ENCODE data around the gene ORM1.
A peak's percentile ranks its signal among the peaks of the same experiment; 100 is the strongest.
"Not testable (repeated sequence)": the region's sequence is repeated elsewhere in the genome, so short reads cannot be mapped to it uniquely, and the experiment has no call there.

Gene ORM1

DNA sequence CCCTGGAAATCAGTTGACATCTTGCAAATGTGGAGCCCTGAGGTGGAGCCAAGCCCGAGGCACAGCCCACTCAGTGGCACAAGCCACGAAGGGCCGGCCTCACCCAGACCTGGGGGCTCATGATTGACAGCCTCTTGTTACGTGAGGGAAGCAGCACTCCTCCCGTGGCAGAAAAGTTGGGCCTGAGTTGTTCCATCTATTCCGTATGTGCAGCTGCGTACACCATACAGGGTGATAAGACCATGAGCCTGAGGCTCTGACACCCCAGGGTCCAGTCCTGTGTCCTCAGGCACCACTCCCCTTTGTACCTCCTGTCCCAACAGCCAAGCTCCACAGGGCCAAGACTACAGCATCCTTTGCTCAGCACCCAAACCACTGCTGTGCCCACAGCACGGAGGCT, 4.9 kb downstream of the ORM1 start:
- H3K27ac ChIP-seq (replicated peaks), result no peak overlapping the region

DNA sequence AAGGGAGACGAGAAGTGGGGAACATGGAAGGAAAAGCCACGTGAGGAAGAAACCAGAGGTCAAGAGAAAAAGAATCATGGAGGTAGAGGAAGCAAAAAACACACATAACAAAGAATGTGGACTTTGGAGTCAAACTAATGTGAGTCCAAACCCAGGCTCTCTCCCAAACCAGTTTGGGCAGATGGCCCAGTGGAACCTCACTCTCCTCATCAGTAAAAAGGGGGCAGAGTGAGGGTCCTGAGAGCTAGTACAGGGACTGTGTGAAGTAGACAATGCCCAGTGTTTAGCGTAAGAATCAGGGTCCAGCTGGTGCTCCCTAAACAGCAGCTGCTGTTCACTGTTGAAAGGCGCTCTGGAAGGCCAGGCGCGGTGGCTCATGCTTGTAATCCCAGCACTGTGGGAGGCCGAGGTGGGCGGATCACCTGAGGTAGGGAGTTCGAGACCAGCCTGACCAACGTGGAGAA, 5.5 kb downstream of the ORM1 start:
- not testable (repeated sequence) for H3K27me3 ChIP-seq (ENCODE audit: insufficient read depth, poor library complexity, severe bottlenecking); DNase-seq (ENCODE audit: low read depth in 1 of 2, low spot score in 1 of 2); H3K4me3 ChIP-seq (replicated peaks; ENCODE audit: insufficient read depth, low read length); H3K27ac ChIP-seq (replicated peaks)

More for the DNA sequence above, 4.9 kb downstream of the ORM1 start:
- Histone ChIP-seq H3K27me3 (ENCODE audit: insufficient read depth, poor library complexity, severe bottlenecking) (no peaks in the 10 kb centered on the region), H3K4me3 (replicated peaks; ENCODE audit: insufficient read depth, low read length) (no peak overlapping the region)
- DNase-seq (ENCODE audit: low read depth in 1 of 2, low spot score in 1 of 2), result no peak
- TF ChIP-seq, protein P1, sequence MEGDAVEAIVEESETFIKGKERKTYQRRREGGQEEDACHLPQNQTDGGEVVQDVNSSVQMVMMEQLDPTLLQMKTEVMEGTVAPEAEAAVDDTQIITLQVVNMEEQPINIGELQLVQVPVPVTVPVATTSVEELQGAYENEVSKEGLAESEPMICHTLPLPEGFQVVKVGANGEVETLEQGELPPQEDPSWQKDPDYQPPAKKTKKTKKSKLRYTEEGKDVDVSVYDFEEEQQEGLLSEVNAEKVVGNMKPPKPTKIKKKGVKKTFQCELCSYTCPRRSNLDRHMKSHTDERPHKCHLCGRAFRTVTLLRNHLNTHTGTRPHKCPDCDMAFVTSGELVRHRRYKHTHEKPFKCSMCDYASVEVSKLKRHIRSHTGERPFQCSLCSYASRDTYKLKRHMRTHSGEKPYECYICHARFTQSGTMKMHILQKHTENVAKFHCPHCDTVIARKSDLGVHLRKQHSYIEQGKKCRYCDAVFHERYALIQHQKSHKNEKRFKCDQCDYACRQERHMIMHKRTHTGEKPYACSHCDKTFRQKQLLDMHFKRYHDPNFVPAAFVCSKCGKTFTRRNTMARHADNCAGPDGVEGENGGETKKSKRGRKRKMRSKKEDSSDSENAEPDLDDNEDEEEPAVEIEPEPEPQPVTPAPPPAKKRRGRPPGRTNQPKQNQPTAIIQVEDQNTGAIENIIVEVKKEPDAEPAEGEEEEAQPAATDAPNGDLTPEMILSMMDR (IDR thresholded peaks at IDR 0.05; ENCODE audit: insufficient read depth, low read length), result no peak
- no peak for TF ChIP-seq SPI1 (IDR thresholded peaks at IDR 0.05; ENCODE audit: borderline replicate concordance, low read depth)
- TF ChIP-seq, protein P2, sequence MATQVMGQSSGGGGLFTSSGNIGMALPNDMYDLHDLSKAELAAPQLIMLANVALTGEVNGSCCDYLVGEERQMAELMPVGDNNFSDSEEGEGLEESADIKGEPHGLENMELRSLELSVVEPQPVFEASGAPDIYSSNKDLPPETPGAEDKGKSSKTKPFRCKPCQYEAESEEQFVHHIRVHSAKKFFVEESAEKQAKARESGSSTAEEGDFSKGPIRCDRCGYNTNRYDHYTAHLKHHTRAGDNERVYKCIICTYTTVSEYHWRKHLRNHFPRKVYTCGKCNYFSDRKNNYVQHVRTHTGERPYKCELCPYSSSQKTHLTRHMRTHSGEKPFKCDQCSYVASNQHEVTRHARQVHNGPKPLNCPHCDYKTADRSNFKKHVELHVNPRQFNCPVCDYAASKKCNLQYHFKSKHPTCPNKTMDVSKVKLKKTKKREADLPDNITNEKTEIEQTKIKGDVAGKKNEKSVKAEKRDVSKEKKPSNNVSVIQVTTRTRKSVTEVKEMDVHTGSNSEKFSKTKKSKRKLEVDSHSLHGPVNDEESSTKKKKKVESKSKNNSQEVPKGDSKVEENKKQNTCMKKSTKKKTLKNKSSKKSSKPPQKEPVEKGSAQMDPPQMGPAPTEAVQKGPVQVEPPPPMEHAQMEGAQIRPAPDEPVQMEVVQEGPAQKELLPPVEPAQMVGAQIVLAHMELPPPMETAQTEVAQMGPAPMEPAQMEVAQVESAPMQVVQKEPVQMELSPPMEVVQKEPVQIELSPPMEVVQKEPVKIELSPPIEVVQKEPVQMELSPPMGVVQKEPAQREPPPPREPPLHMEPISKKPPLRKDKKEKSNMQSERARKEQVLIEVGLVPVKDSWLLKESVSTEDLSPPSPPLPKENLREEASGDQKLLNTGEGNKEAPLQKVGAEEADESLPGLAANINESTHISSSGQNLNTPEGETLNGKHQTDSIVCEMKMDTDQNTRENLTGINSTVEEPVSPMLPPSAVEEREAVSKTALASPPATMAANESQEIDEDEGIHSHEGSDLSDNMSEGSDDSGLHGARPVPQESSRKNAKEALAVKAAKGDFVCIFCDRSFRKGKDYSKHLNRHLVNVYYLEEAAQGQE (IDR thresholded peaks at IDR 0.05; ENCODE audit: insufficient replicate concordance, low read depth), result no peak
- no peak for TF ChIP-seq GABPA (IDR thresholded peaks at IDR 0.05; ENCODE audit: low read depth)
- no peak for TF ChIP-seq POLR2AphosphoS5 (IDR thresholded peaks at IDR 0.05; ENCODE audit: low read depth)

DNA sequence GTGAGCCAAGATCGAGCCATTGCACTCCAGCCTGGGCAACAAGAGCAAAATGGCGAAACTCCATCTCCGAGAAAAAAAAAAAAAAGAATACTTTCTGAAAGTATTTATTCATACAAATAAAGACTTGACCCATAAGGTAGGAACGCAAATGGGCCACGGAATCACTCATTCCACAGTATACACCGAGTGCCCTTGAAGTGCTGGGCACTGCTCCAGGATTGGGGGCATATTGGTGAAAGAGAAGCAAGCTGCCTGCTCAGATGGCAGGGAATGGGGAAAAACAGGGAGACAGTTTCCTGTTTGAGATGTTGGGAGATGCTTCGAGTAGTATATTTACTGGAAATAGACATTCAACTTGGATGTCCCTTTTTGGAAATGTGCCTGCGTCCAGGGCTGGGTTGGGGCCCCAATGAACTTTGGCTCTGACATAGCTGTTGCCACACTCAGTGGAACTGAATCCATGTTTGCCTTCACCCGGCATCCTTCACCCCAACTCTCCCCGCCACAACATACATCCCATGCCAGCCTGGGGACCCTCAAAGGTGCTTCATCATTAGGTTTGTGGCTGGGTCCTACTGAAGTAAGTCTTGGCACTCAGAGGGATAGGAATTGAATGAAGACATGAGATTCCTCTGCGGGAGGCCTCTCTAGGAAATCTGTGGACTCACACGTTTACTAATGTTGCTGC, 6.2 kb downstream of the ORM1 start:
- not testable (repeated sequence) for DNase-seq (ENCODE audit: low read depth in 1 of 2, low spot score in 1 of 2); H3K27ac ChIP-seq (replicated peaks); H3K27me3 ChIP-seq (ENCODE audit: insufficient read depth, poor library complexity, severe bottlenecking); H3K4me3 ChIP-seq (replicated peaks; ENCODE audit: insufficient read depth, low read length)

DNA sequence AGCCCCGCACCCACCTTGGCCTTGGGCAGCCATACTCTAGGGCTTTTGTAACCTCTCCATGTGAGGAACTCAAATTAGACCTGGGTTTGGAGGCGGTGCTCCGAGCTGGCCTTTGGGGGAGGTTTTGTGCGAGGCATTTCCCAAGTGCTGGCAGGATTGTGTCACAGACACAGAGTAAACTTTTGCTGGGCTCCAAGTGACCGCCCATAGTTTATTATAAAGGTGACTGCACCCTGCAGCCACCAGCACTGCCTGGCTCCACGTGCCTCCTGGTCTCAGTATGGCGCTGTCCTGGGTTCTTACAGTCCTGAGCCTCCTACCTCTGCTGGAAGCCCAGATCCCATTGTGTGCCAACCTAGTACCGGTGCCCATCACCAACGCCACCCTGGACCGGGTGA, 6.7 kb downstream of the ORM1 start, which contains the start of gene ORM2:
TSS of gene ORM2 (plus strand) at position 245 of the 398 bp plus-strand sequence. CDS start at position 281, 36 bp downstream.
- H3K4me3 ChIP-seq (replicated peaks; ENCODE audit: insufficient read depth, low read length); DNase-seq (ENCODE audit: low read depth in 1 of 2, low spot score in 1 of 2); H3K27me3 ChIP-seq (ENCODE audit: insufficient read depth, poor library complexity, severe bottlenecking): not testable (repeated sequence)
- H3K27ac ChIP-seq (replicated peaks), result peak within 1 kb of the TSS; percentile 50; the same call in 1 of the 2 replicates

DNA sequence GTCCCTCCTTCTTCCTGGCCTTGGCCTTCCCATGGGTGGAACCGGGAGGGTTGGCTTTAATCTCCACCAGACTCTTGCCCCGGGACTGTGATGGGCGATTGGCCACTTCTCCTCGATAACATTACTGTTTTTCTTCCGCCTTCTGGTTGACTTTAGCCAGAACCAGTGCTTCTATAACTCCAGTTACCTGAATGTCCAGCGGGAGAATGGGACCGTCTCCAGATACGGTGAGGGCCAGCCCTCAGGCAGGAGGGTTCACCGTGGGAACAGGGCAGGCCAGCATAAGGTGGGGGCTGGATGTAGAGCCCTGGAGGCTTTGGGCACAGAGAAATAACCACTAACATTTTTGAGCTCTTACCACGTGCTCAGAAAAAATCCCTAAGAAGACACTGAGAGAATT, 7.7 kb downstream of the ORM1 start:
- Histone ChIP-seq H3K4me3 (replicated peaks; ENCODE audit: insufficient read depth, low read length) (no peak overlapping the region), H3K27me3 (ENCODE audit: insufficient read depth, poor library complexity, severe bottlenecking) (no peaks in the 10 kb centered on the region), H3K27ac (replicated peaks) (no peak overlapping the region)
- TF ChIP-seq, protein P1 (IDR thresholded peaks at IDR 0.05; ENCODE audit: insufficient read depth, low read length), result no peak
- TF ChIP-seq SPI1 (IDR thresholded peaks at IDR 0.05; ENCODE audit: borderline replicate concordance, low read depth) (no peak), GABPA (IDR thresholded peaks at IDR 0.05; ENCODE audit: low read depth) (no peak), POLR2AphosphoS5 (IDR thresholded peaks at IDR 0.05; ENCODE audit: low read depth) (no peak)
- TF ChIP-seq, protein P2 (IDR thresholded peaks at IDR 0.05; ENCODE audit: insufficient replicate concordance, low read depth), result no peak
- DNase-seq (ENCODE audit: low read depth in 1 of 2, low spot score in 1 of 2), result no peak

DNA sequence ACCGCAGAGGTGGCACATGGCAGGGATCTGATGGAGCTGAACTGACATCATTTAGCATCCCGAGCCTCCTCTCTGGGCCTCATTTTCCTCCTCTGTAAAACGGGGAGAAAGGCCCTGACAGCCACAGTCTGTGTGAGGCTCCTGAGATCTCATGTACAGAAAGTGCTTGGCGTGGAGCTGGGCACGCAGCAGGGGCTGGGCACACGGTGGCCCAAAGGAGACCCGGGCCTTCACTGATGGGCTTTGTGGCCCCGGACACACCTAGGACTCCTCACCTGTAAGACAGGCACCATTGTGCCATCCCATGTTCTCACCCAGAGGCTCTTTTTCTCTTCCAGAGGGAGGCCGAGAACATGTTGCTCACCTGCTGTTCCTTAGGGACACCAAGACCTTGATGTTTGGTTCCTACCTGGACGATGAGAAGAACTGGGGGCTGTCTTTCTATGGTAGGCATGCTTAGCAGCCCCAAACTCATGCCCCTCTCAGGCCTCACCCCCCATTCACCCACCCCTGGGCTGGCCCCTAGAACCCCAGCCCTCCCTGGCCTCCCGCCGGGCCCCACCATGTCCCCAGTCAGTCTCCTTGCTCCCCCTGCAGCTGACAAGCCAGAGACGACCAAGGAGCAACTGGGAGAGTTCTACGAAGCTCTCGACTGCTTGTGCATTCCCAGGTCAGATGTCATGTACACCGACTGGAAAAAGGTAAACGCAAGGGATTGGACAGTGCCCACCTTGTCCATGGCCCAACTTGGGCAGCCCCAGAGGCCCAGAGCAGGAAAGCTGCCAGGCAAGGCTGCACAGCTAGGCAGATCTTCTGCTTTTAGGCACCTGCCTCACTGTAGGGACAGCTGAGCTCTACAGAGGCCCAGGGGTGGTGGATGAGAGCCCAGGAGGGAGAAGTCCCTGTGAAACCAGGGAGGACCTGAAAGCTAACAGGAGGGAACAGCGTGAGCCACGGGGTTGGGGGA, 8.6 kb downstream of the ORM1 start:
- not testable (repeated sequence) for DNase-seq (ENCODE audit: low read depth in 1 of 2, low spot score in 1 of 2); H3K4me3 ChIP-seq (replicated peaks; ENCODE audit: insufficient read depth, low read length); H3K27me3 ChIP-seq (ENCODE audit: insufficient read depth, poor library complexity, severe bottlenecking); H3K27ac ChIP-seq (replicated peaks)

DNA sequence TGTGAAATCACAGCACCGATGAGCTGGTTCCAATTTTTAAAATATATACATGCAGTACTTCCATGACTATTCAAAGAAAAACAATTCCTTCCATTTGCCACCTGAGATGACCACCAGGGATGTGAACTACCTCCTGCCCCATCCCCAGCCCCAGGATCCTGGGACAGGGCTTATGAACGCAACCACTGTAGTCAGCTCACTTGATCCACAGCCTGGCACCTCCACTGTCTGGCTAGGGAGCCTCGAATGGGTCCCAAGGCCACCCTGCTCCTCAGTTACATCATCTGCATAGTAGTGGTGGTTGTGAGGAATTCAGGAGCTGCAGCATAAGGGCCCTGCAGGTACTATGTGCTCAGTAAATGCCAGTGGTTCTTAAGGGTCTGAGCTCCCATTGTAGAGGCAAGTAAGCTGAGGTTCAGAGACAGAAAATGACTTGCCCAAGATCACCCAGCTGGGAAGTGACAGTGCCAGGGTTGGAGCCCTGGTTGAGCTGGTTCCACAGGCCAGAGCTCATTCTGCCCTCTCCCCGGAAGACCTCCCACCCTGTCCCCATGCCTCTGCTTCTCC, 9.7 kb downstream of the ORM1 start:
- DNase-seq (ENCODE audit: low read depth in 1 of 2, low spot score in 1 of 2), result not testable (repeated sequence)

DNA sequence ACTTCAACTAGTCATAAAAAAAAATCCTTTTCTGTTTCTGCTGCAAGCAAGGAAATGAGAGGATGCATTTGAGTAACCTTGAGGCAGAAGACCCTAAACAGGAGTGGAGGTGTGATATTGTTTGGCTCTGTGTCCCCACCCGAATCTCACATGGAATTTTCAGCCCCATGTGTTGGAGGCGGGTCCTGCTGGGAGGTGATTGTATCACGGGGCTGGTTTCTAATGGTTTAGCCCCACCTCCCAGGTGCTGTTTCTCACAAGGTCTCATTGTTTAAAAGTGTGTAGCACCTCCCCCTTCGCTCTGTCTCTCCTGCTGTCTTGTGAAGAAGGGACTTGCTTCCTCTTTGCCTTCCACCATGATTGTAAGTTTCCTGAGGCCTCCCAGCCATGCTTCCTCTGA, 10.8 kb downstream of the ORM1 start:
- not testable (repeated sequence) for H3K27me3 ChIP-seq (ENCODE audit: insufficient read depth, poor library complexity, severe bottlenecking); DNase-seq (ENCODE audit: low read depth in 1 of 2, low spot score in 1 of 2); H3K27ac ChIP-seq (replicated peaks); H3K4me3 ChIP-seq (replicated peaks; ENCODE audit: insufficient read depth, low read length)

More for the DNA sequence above, 9.7 kb downstream of the ORM1 start:
- H3K27me3 ChIP-seq (ENCODE audit: insufficient read depth, poor library complexity, severe bottlenecking); H3K27ac ChIP-seq (replicated peaks); H3K4me3 ChIP-seq (replicated peaks; ENCODE audit: insufficient read depth, low read length): not testable (repeated sequence)

Measured in HL-60 (cell line).